Activated CD4-positive, CD25-positive, alpha-beta regulatory T cell treated with anti-CD3 and anti-CD28 coated beads, Interleukin-2, amount 50 U/mL, for 16 hours (primary cell): ENCODE results near the gene ATG4D.
A peak's percentile ranks its signal among the peaks of the same experiment; 100 is the strongest.

ENCODE experiments used
- DNase-seq: peaks from one replicate; pipeline ENCODE4 v3.0.0-alpha.2; 2020; ENCODE audit warnings: low read depth, low spot score

The ATG4D gene

GRCh38 chr19:10543420-10544241 is at the start of gene ATG4D:
TSS of gene ATG4D (plus strand) at chr19:10543904. CDS start at chr19:10544091, 187 bp downstream.
- peak; percentile 59 for DNase-seq

- no peak for DNase-seq
These were observed 46.3 kb upstream of the ATG4D start for GRCh38 chr19:10497371-10497770.

- DNase-seq: no peak
These were observed 44.0 kb upstream of the ATG4D start for GRCh38 chr19:10499550-10500246.

- no peak for DNase-seq
These were observed 43.5 kb upstream of the ATG4D start for GRCh38 chr19:10500247-10500592.

- no peak for DNase-seq
These were observed 41.7 kb upstream of the ATG4D start for GRCh38 chr19:10501971-10502523.

- peak; percentile 75 for DNase-seq
These were observed 41.1 kb upstream of the ATG4D start for GRCh38 chr19:10502524-10503001.

GRCh38 chr19:10503002-10503789 is 40.5 kb upstream of the ATG4D start, which contains the start of gene KEAP1:
TSS of gene KEAP1 (minus strand) at chr19:10503356. CDS start at chr19:10500033, 3,323 bp downstream.
- DNase-seq: no peak

- DNase-seq: peak; percentile 65
These were observed 38.0 kb upstream of the ATG4D start for GRCh38 chr19:10505583-10506229.

GRCh38 chr19:10508036-10508435 is 35.7 kb upstream of the ATG4D start:
- no peak for DNase-seq

- no peak for DNase-seq
These were observed 35.0 kb upstream of the ATG4D start for GRCh38 chr19:10508707-10509106.

- peak; percentile 31 for DNase-seq
These were observed 33.4 kb upstream of the ATG4D start for GRCh38 chr19:10510301-10510802.

- DNase-seq: no peak
These were observed 30.5 kb upstream of the ATG4D start for GRCh38 chr19:10513223-10513622.

- no peak for DNase-seq
These were observed 29.2 kb upstream of the ATG4D start for GRCh38 chr19:10514211-10515145.

GRCh38 chr19:10516064-10516385 is 27.7 kb upstream of the ATG4D start:
- DNase-seq: no peak

- no peak for DNase-seq
These were observed 26.9 kb upstream of the ATG4D start for GRCh38 chr19:10516671-10517286.

GRCh38 chr19:10517361-10517759 is 26.3 kb upstream of the ATG4D start, which contains the start of gene S1PR5:
TSS of gene S1PR5 (minus strand) at chr19:10517447. CDS start at chr19:10515011, 2,436 bp downstream.
- DNase-seq: no peak

GRCh38 chr19:10517760-10518443 is 25.8 kb upstream of the ATG4D start:
- no peak for DNase-seq

- no peak for DNase-seq
These were observed 25.0 kb upstream of the ATG4D start for GRCh38 chr19:10518444-10519361.
